Stomach (tissue), 9 donors: Measurements from ENCODE around the gene HAAO. TPM values are rescaled to one million over a fixed set of nuclear protein-coding genes. Genes with fewer than 3 reads are reported as not detected.
A peak's percentile ranks its signal among the peaks of the same experiment; 100 is the strongest.

Experiments
- DNase-seq, 2 donors: peaks; one replicate each; pipeline versions ENCODE4 v3.0.0 to v3.0.0-alpha.2; 2013 to 2019
- H3K27ac ChIP-seq, 5 donors: fragments of 200-600 bp in 4 of 5; sonication (generic) in 4 of 5; one replicate each; pipeline ENCODE4 v1.5.1; 2013 to 2019; ENCODE audit warnings: mild to moderate bottlenecking in 1 of 5, moderate library complexity in 1 of 5
- H3K27me3 ChIP-seq, 3 donors: fragments of 200-600 bp; sonication (generic); one replicate each; pipeline ENCODE4 v1.5.1; 2017 to 2019; ENCODE audit warnings: mixed run types in 1 of 3
- H3K36me3 ChIP-seq, 4 donors: fragments of 200-600 bp; sonication (generic); 1 replicate in 3 of 4; 2 replicates in 1 of 4; pipeline ENCODE4 v1.5.1; 2016 to 2019
- H3K4me1 ChIP-seq, 4 donors: fragments of 200-600 bp; sonication (generic); one replicate each; pipeline ENCODE4 v1.5.1; 2016 to 2019
- H3K4me3 ChIP-seq, 4 donors: fragments of 200-600 bp; sonication (generic) in 3 of 4; one replicate each; pipeline ENCODE4 v1.5.1; 2016 to 2019; ENCODE audit warnings: mild to moderate bottlenecking in 1 of 4
- H3K9me3 ChIP-seq, 4 donors: fragments of 200-600 bp; sonication (generic); one replicate each; pipeline ENCODE4 v1.5.1; 2016 to 2019
- CTCF ChIP-seq, 7 experiments: fragments of 450-650 bp in 4 of 7; fragments of 200-600 bp in 3 of 7; sonication (generic) in 3 of 7; IDR thresholded peaks; one replicate each; pipeline ENCODE4 v1.5.1; 2016 to 2019; ENCODE audit warnings: antibody characterized with exemption in 7 of 7, control low read depth in 2 of 7, mild to moderate bottlenecking in 1 of 7
- EP300 ChIP-seq: sonication (generic); formaldehyde crosslinking; IDR thresholded peaks from one replicate; pipeline ENCODE4 v1.6.1; 2017; ENCODE audit warnings: antibody characterized with exemption
- POLR2A ChIP-seq, 4 donors: fragments of 450-650 bp; IDR thresholded peaks; one replicate each; pipeline ENCODE4 v1.6.1; 2016; ENCODE audit warnings: antibody characterized with exemption in 4 of 4, control low read depth in 2 of 4, mild to moderate bottlenecking in 1 of 4, moderate library complexity in 1 of 4
- POLR2AphosphoS5 ChIP-seq, 3 donors: sonication (generic); formaldehyde crosslinking; IDR thresholded peaks; one replicate each; pipeline ENCODE4 v1.6.1; 2016; ENCODE audit warnings: antibody characterized with exemption in 3 of 3
- WGBS, 5 donors: extraction: QIAGEN DNeasy Blood & Tissue Kit in 3 of 5; methylation state at CpG; one replicate each; pipeline versions ENCODE4 v1.1.5 to v1.1.7; 2013 to 2018; 5-methylcytosine and 5-hydroxymethylcytosine counted together
- intact Hi-C: fragments of 100-400 bp; cut with DNase I; formaldehyde crosslinking; loops from one replicate; pipeline ENCODE4 v1.15.1; 2023; ENCODE audit warnings: low total_unique reads
- polyA plus RNA-seq, 3 donors: library from polyadenylated mRNA; stranded (reverse); fragments of 200-250 nt; gene quantifications; one replicate each; pipeline ENCODE4 v1.2.3, GENCODE V29; 2013
- total RNA-seq, 5 donors: library from RNA; depleted of rRNA; stranded (reverse); fragments of >200 nt; gene quantifications; one replicate each; pipeline versions ENCODE4 v1.1.0 to v1.2.3, GENCODE V29; 2014 to 2016
- donor health status: healthy with polysubstance abuse.
- donor health status: Bipolar disorder and iron deficiency.
- donor health status: healthy.

HAAO gene
- total and polyA plus RNA-seq, 8 donors: 0.89 to 23.5 (median 12.7) TPM; not detected in 2

DNA sequence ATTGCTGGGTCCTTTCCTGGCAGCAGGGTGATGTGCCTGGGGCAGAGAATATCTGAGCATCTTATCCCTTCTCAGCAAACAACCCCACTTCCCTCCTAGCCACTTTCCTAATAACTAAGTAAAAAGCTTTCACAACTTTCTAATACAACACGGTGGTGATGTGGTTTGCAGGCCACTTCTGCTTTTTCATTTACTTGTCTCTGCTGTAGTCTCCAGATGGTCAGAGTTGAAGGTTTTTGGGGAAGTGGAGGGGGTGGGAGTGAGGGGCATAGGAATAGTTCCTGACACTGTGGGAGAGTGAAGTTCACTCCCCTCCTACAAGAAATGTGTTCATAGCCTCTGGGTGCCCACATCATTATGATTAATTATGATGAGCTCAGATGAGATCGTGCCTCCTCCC, 40.1 kb downstream of the HAAO start:
- Histone ChIP-seq H3K4me3 (no peak overlapping the region), H3K27me3 (no peaks in the 10 kb centered on the region), H3K4me1 (peaks cover 0 to 14% (median 2%) of the 10 kb centered on the region in 4 donors), H3K9me3 (no peaks in the 10 kb centered on the region), H3K36me3 (peaks cover 2 to 65% (median 38%) of the 10 kb centered on the region in 4 donors), H3K27ac (no peak overlapping the region)
- TF ChIP-seq CTCF (IDR thresholded peaks at IDR 0.05) (no peak), EP300 (no peak), POLR2AphosphoS5 (IDR thresholded peaks at IDR 0.05) (no peak), POLR2A (IDR thresholded peaks at IDR 0.05) (no peak)
- 61 to 81% (median 74%) methylated on average over 2 of the region's 2 CpGs for WGBS, 5 donors
- peak in 1 of 2 donors; percentile 40 for DNase-seq
- intact Hi-C loops: no loop called here

GRCh38 chr2:42748840-42749239, 43.5 kb downstream of the HAAO start:
- no peak overlapping the region for H3K27ac ChIP-seq
- no peak overlapping the region for H3K4me3 ChIP-seq
- no peak for DNase-seq
- no peaks in the 10 kb centered on the region for H3K9me3 ChIP-seq
- intact Hi-C loops: no loop called here
- no peaks in the 10 kb centered on the region for H3K27me3 ChIP-seq
- H3K4me1 ChIP-seq: peaks cover 0 to 6% (median 2%) of the 10 kb centered on the region in 4 donors
- 91 to 98% (median 95%) methylated on average over 4 of the region's 4 CpGs for WGBS, 5 donors
- no peak for TF ChIP-seq POLR2AphosphoS5 (IDR thresholded peaks at IDR 0.05)
- TF ChIP-seq CTCF (IDR thresholded peaks at IDR 0.05): no peak
- TF ChIP-seq POLR2A (IDR thresholded peaks at IDR 0.05): no peak
- TF ChIP-seq EP300: no peak
- H3K36me3 ChIP-seq: peaks cover 6 to 62% (median 30%) of the 10 kb centered on the region in 4 donors

- no peak for TF ChIP-seq POLR2AphosphoS5 (IDR thresholded peaks at IDR 0.05)
- no peak for TF ChIP-seq EP300
- TF ChIP-seq POLR2A (IDR thresholded peaks at IDR 0.05): no peak
- TF ChIP-seq CTCF (IDR thresholded peaks at IDR 0.05): no peak
- Histone ChIP-seq H3K4me1 (no peaks in the 10 kb centered on the region), H3K27me3 (no peaks in the 10 kb centered on the region), H3K27ac (no peak overlapping the region), H3K4me3 (no peak overlapping the region), H3K36me3 (peaks cover 6 to 57% (median 22%) of the 10 kb centered on the region in 4 donors), H3K9me3 (no peaks in the 10 kb centered on the region)
- intact Hi-C loops: no loop called here
- 95 to 99% (median 98%) methylated on average over 3 of the region's 3 CpGs for WGBS, 5 donors
- DNase-seq: no peak
Measured at GRCh38 chr2:42747422-42747821, 45.0 kb downstream of the HAAO start.

GRCh38 chr2:42744545-42745082, 47.8 kb downstream of the HAAO start:
- Histone ChIP-seq H3K4me1 (peaks cover 0 to 6% (median 0%) of the 10 kb centered on the region in 4 donors), H3K4me3 (no peak overlapping the region), H3K27me3 (no peaks in the 10 kb centered on the region), H3K36me3 (peaks cover 6 to 58% (median 28%) of the 10 kb centered on the region in 4 donors), H3K27ac (no peak overlapping the region), H3K9me3 (no peaks in the 10 kb centered on the region)
- intact Hi-C loops: no loop called here
- no peak for DNase-seq
- 94 to 100% (median 100%) methylated on average over 3 of the region's 3 CpGs for WGBS, 5 donors
- TF ChIP-seq POLR2A (IDR thresholded peaks at IDR 0.05) (no peak), CTCF (IDR thresholded peaks at IDR 0.05) (no peak), EP300 (no peak), POLR2AphosphoS5 (IDR thresholded peaks at IDR 0.05) (no peak)
